ES-I3 (cell line): ENCODE data around the gene PRKAR2B.

Source experiments
- H3K36me3 ChIP-seq: 2 replicates; pipeline ENCODE4 v1.6.1; 2013; ENCODE audit warnings: mild to moderate bottlenecking, low read length, control low read depth, moderate library complexity; ENCODE audit not compliant: insufficient read depth
- H3K4me1 ChIP-seq: 2 replicates; pipeline ENCODE4 v1.6.1; 2013; ENCODE audit warnings: mild to moderate bottlenecking, control low read depth, low read length; ENCODE audit not compliant: insufficient read depth
- H3K9ac ChIP-seq: 2 replicates; pipeline ENCODE4 v1.6.1; 2013; ENCODE audit warnings: low read depth, mild to moderate bottlenecking, low read length, moderate library complexity
- H3K9me3 ChIP-seq: 2 replicates; pipeline ENCODE4 v1.6.1; 2013; ENCODE audit warnings: mild to moderate bottlenecking, low read length, moderate library complexity; ENCODE audit not compliant: control insufficient read depth, insufficient read depth

Gene PRKAR2B

GRCh38 chr7:107044347-107045194 lies at the start of gene PRKAR2B:
Gene PRKAR2B (plus strand): TSS chr7:107044705. CDS start chr7:107044908, 203 bp downstream.
- Histone ChIP-seq H3K9ac (peak within 1 kb of the TSS; percentile 74), H3K4me1 (peaks cover 20% of the 10 kb centered on the region), H3K9me3 (no peaks in the 10 kb centered on the region), H3K36me3 (no peaks in the 10 kb centered on the region)

- H3K36me3 ChIP-seq: no peaks in the 10 kb centered on the region
- no peaks in the 10 kb centered on the region for H3K9me3 ChIP-seq
- H3K9ac ChIP-seq: no peak overlapping the region
- no peaks in the 10 kb centered on the region for H3K4me1 ChIP-seq
These were observed 49.7 kb upstream of the PRKAR2B start for GRCh38 chr7:106994833-106995232.

GRCh38 chr7:106997487-106998271 lies 46.8 kb upstream of the PRKAR2B start:
- Histone ChIP-seq H3K4me1 (no peaks in the 10 kb centered on the region), H3K9me3 (no peaks in the 10 kb centered on the region), H3K9ac (no peak overlapping the region), H3K36me3 (no peaks in the 10 kb centered on the region)

- no peaks in the 10 kb centered on the region for H3K9me3 ChIP-seq
- no peak overlapping the region for H3K9ac ChIP-seq
- no peaks in the 10 kb centered on the region for H3K4me1 ChIP-seq
- H3K36me3 ChIP-seq: no peaks in the 10 kb centered on the region
These were observed 45.5 kb upstream of the PRKAR2B start for GRCh38 chr7:106999023-106999422.

GRCh38 chr7:107001490-107001889 lies 43.0 kb upstream of the PRKAR2B start:
- Histone ChIP-seq H3K36me3 (no peaks in the 10 kb centered on the region), H3K9ac (no peak overlapping the region)

GRCh38 chr7:107002126-107002525 lies 42.4 kb upstream of the PRKAR2B start:
- no peak overlapping the region for H3K9ac ChIP-seq
- H3K9me3 ChIP-seq: no peaks in the 10 kb centered on the region
- no peaks in the 10 kb centered on the region for H3K36me3 ChIP-seq
- no peaks in the 10 kb centered on the region for H3K4me1 ChIP-seq

More at GRCh38 chr7:107001490-107001889, 43.0 kb upstream of the PRKAR2B start:
- H3K4me1 ChIP-seq: no peaks in the 10 kb centered on the region
- no peaks in the 10 kb centered on the region for H3K9me3 ChIP-seq

GRCh38 chr7:107002529-107002998 lies 41.9 kb upstream of the PRKAR2B start:
- H3K36me3 ChIP-seq: no peaks in the 10 kb centered on the region
- no peak overlapping the region for H3K9ac ChIP-seq
- H3K4me1 ChIP-seq: no peaks in the 10 kb centered on the region
- no peaks in the 10 kb centered on the region for H3K9me3 ChIP-seq

- H3K9me3 ChIP-seq: no peaks in the 10 kb centered on the region
- no peak overlapping the region for H3K9ac ChIP-seq
- no peaks in the 10 kb centered on the region for H3K36me3 ChIP-seq
These were observed 37.3 kb upstream of the PRKAR2B start for GRCh38 chr7:107007007-107007891.

GRCh38 chr7:107007892-107008287 lies 36.6 kb upstream of the PRKAR2B start:
- H3K9me3 ChIP-seq: no peaks in the 10 kb centered on the region
- H3K36me3 ChIP-seq: no peaks in the 10 kb centered on the region
- no peaks in the 10 kb centered on the region for H3K4me1 ChIP-seq
- no peak overlapping the region for H3K9ac ChIP-seq

More at GRCh38 chr7:107007007-107007891, 37.3 kb upstream of the PRKAR2B start:
- no peaks in the 10 kb centered on the region for H3K4me1 ChIP-seq

- Histone ChIP-seq H3K4me1 (peaks cover 3% of the 10 kb centered on the region; the same call in 1 of the 2 replicates), H3K36me3 (no peaks in the 10 kb centered on the region), H3K9me3 (no peaks in the 10 kb centered on the region), H3K9ac (no peak overlapping the region)
These were observed 34.7 kb upstream of the PRKAR2B start for GRCh38 chr7:107009846-107010203.

GRCh38 chr7:107012691-107013090 lies 31.8 kb upstream of the PRKAR2B start:
- Histone ChIP-seq H3K9me3 (no peaks in the 10 kb centered on the region), H3K9ac (no peak overlapping the region), H3K4me1 (peaks cover 3% of the 10 kb centered on the region; the same call in 1 of the 2 replicates), H3K36me3 (no peaks in the 10 kb centered on the region)

GRCh38 chr7:107014387-107015023 lies 30.0 kb upstream of the PRKAR2B start:
- Histone ChIP-seq H3K9me3 (no peaks in the 10 kb centered on the region), H3K9ac (no peak overlapping the region), H3K4me1 (peaks cover 3% of the 10 kb centered on the region; the same call in 1 of the 2 replicates), H3K36me3 (no peaks in the 10 kb centered on the region)

GRCh38 chr7:107016312-107016711 lies 28.2 kb upstream of the PRKAR2B start:
- peaks cover 3% of the 10 kb centered on the region; the same call in 1 of the 2 replicates for H3K4me1 ChIP-seq

More at GRCh38 chr7:107016312-107016711, 28.2 kb upstream of the PRKAR2B start:
- H3K9ac ChIP-seq: no peak overlapping the region
- no peaks in the 10 kb centered on the region for H3K9me3 ChIP-seq
- no peaks in the 10 kb centered on the region for H3K36me3 ChIP-seq
